H1 (cell line): Measurements from ENCODE around the gene BNIP5. TPM values are rescaled to one million over a fixed set of nuclear protein-coding genes. Genes with fewer than 3 reads are reported as not detected.

Source experiments
- RFX5 ChIP-seq: IDR thresholded peaks from 2 replicates; pipeline ENCODE4 v1.6.1; 2011; ENCODE audit warnings: low read depth, low read length, improper control_type of control experiment, borderline replicate concordance
- SIN3A ChIP-seq, 2 experiments: IDR thresholded peaks in 1 of 2; conservative IDR thresholded peaks in 1 of 2; 2 replicates each; pipeline ENCODE4 v1.6.1; 2011 to 2012; ENCODE audit warnings: low read length in 2 of 2, improper control_type of control experiment in 1 of 2, low read depth in 1 of 2, mild to moderate bottlenecking in 1 of 2
- ZNF274 ChIP-seq: IDR thresholded peaks from 2 replicates; pipeline ENCODE4 v1.7.0; 2012; ENCODE audit warnings: low read length, borderline replicate concordance; ENCODE audit errors: extremely low read depth
- polyA plus RNA-seq, 7 experiments: library from polyadenylated mRNA; depleted of rRNA in 3 of 7; stranded (reverse) in 5 of 7; unstranded in 2 of 7; fragments of >200 nt in 5 of 7; fragments of 200-250 nt in 2 of 7; gene quantifications; 1 replicate in 5 of 7; 2 replicates in 1 of 7; 4 replicates in 1 of 7; pipeline versions ENCODE4 v1.2.1 to v1.2.3, GENCODE V29; 2011 to 2013; ENCODE audit warnings: missing spikeins in 2 of 7, mixed read lengths in 2 of 7
- total RNA-seq: library from RNA; stranded (reverse); fragmentation: NEBNext Ultra II Directional; extraction: Animal tissue kit (Norgen Biotek cat#: 25700); gene quantifications from 2 replicates; pipeline ENCODE4 v1.2.1, GENCODE V29; 2021

Gene BNIP5
- total and polyA plus RNA-seq, 2 of the 8 experiments (the other 6 are each of a cell fraction or from before 2014, with no cell fraction given), result not detected

GRCh38 chr6:36292170-36292569, 44.5 kb downstream of the BNIP5 start (continued):
- TF ChIP-seq SIN3A (conservative IDR thresholded peaks at IDR 0.05 in 1 of 2, IDR thresholded peaks at IDR 0.05 in 1 of 2; ENCODE audit: low read depth in 1 of 2, low read length in 2 of 2) (no peak), RFX5 (no peak), ZNF274 (no peak)
- TF ChIP-seq, all 59 proteins: peak for 0
